ACHN (cell line): Measurements from ENCODE around the gene NTRK1.
A peak's percentile ranks its signal among the peaks of the same experiment; 100 is the strongest.

ENCODE experiments used
- DNase-seq: peaks from one replicate; pipeline ENCODE4 v3.0.0-alpha.2; 2015
- in situ Hi-C: cut with HindIII; loops from 2 replicates; pipeline ENCODE4 v1.10.0; 2017; ENCODE audit warnings: low sequenced_read_pairs, low pct_ligation_motif_present, low pct_unique_long_range_greater_than_20kb

Gene NTRK1

GRCh38 chr1:156901966-156902915, 41.6 kb downstream of the NTRK1 start:
- DNase-seq: no peak
- in situ Hi-C loops: no loop called here

- in situ Hi-C loops: no loop called here
- DNase-seq: no peak
Observed at GRCh38 chr1:156903328-156904091, 42.8 kb downstream of the NTRK1 start.

GRCh38 chr1:156904187-156904959, 43.7 kb downstream of the NTRK1 start:
- in situ Hi-C loops: no loop called here

DNA sequence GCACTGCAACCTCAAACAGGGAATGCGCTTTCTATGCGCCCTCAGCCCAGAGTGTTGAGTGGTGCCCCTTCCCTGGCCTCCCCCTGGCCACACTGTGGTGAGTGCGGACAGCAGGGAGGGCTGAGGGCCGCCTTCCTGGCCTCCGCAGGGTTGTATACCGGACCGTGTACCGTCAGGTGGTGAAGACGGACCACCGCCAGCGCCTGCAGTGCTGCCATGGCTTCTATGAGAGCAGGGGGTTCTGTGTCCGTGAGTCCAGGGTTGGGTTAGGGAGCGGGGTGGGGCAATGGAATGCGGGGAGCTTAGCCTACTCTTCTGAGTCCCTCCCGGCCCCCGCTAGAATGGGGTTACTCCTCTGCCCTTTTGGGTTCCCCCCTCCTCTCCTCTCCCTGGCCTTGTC, 44.5 kb downstream of the NTRK1 start:
- no peak for DNase-seq
- in situ Hi-C loops: no loop called here

More at GRCh38 chr1:156904187-156904959, 43.7 kb downstream of the NTRK1 start:
- DNase-seq: no peak

DNA sequence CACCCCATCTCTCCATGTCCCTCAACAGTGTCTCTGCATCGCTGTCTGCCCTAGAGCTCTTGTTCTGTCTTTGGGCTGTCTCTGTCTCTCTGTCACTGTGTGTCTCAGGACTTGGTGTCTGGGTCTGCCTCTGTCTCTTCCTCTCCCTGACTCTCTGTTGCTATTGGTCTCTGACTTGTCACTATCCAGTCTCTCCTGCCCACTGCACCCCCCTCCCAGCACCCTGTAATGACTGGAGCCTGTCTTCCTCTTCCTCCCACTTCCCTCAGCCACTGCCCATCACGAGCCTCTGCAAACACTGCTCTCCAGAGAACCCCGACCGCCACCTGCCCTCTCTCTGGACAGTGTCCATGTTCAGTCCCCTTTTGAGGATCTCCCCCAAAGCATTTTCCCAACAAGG, 45.0 kb downstream of the NTRK1 start:
- DNase-seq: no peak
- in situ Hi-C loops: no loop called here

- no peak for DNase-seq
- in situ Hi-C loops: no loop called here
Observed at GRCh38 chr1:156906206-156906906, 45.7 kb downstream of the NTRK1 start.

DNA sequence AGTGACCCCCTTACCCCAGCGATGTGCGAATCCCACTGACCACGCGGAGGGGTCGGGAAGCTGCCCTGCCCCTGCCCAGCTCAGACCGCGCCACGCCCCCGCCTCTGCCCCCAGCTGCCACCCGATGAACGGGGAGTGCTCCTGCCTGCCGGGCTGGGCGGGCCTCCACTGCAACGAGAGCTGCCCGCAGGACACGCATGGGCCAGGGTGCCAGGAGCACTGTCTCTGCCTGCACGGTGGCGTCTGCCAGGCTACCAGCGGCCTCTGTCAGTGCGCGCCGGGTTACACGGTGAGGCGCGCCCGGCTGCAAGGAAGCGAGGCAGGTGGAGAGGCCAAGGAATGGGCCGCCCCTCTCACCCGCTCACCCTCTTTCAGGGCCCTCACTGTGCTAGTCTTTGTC, 47.9 kb downstream of the NTRK1 start:
- DNase-seq: no peak
- in situ Hi-C loops: no loop called here

GRCh38 chr1:156908955-156909354, 48.3 kb downstream of the NTRK1 start:
- no peak for DNase-seq
- in situ Hi-C loops: no loop called here

GRCh38 chr1:156909671-156910070, 49.0 kb downstream of the NTRK1 start:
- in situ Hi-C loops: no loop called here
- no peak for DNase-seq

DNA sequence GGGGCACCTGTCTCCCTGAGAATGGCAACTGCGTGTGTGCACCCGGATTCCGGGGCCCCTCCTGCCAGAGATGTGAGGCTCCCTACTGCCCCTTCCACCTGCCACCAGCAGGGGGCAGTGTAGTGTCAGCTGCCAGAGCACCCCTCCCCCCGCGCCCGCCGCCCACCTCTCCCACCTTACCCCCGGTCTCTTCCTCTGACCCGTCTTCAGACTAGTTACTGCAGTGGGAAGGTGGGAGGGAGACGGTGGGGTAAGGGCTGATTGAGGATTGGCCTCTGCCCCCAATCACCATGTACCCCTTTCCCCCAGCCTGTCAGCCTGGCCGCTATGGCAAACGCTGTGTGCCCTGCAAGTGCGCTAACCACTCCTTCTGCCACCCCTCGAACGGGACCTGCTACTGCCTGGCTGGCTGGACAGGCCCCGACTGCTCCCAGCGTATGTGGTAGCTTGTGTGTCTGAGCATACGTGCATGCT, 49.7 kb downstream of the NTRK1 start:
- peak; percentile 36 for DNase-seq

GRCh38 chr1:156911577-156912298, 51.1 kb downstream of the NTRK1 start:
- DNase-seq: no peak
- in situ Hi-C loops: no loop called here

More for the DNA sequence above, 49.7 kb downstream of the NTRK1 start:
- in situ Hi-C loops: no loop called here

- in situ Hi-C loops: no loop called here
- no peak for DNase-seq
Observed at GRCh38 chr1:156912310-156912709, 51.6 kb downstream of the NTRK1 start.

DNA sequence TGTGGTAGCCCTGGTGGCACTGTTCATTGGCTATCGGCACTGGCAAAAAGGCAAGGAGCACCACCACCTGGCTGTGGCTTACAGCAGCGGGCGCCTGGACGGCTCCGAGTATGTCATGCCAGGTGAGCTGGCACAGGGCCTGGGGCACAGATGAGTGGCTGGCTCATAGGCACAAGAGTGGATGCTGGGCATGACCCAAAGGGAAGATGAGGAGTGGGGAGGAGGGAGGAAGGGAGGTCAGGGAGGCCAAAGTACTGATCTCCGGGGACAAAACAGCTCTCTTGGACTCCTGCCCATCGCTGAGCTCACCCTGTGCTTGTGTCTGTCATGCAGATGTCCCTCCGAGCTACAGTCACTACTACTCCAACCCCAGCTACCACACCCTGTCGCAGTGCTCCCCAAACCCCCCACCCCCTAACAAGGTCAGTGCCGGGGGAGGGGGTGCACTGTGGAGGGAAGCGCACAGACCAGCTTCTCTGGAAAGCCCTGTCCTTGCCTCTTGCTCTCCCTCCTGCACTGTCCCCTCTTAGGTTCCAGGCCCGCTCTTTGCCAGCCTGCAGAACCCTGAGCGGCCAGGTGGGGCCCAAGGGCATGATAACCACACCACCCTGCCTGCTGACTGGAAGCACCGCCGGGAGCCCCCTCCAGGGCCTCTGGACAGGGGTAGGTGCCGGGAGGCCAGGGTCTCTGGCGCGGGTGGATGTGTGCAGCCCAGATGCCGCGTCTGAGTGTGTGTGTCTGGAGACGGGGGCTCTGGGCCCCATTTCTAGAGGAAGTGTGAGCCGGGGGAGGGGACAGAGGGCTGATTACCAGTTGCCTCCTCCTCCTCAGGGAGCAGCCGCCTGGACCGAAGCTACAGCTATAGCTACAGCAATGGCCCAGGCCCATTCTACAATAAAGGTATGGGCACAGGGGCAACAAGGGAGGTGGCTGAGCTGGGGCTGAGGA, 52.5 kb downstream of the NTRK1 start:
- in situ Hi-C loops: no loop called here
- DNase-seq: no peak

DNA sequence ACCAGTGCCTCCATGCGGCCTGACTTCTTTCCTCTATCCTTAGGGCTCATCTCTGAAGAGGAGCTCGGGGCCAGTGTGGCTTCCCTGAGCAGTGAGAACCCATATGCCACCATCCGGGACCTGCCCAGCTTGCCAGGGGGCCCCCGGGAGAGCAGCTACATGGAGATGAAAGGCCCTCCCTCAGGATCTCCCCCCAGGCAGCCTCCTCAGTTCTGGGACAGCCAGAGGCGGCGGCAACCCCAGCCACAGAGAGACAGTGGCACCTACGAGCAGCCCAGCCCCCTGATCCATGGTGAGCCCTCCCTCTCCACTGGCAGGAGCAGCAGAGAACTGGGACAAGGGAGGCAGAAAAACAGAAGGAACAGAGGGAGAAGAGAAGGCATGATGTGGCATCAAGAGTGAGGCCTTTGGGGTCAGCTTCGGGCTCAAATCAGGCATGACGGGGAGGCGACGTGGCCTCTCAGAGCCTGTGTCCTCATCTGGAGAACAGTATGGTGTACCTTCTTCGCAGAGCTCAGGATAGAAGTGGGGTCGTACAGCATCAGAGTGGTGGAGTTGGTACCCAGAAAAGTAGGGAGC, 53.2 kb downstream of the NTRK1 start:
- DNase-seq: no peak

GRCh38 chr1:156914440-156914856, 53.8 kb downstream of the NTRK1 start:
- in situ Hi-C loops: no loop called here
- no peak for DNase-seq

More for the DNA sequence above, 53.2 kb downstream of the NTRK1 start:
- in situ Hi-C loops: no loop called here
